ENCODE results near the gene PRKG1. TPM values are rescaled to one million over a fixed set of nuclear protein-coding genes. Genes with fewer than 3 reads are reported as not detected.

PRKG1 gene
- total RNA-seq, 2 experiments from 2014 or later = not detected

- Mint-ChIP-seq H3K27me3 (no peaks in the 10 kb centered on the region), H3K4me3 (peak overlapping the region; percentile 4)
- CTCF ChIA-PET = no interaction called here
These were observed 633.6 kb downstream of the PRKG1 start for GRCh38 chr10:51707821-51708424.

GRCh38 chr10:51708609-51709008 is 634.3 kb downstream of the PRKG1 start:
- ChIA-PET POLR2A (interaction anchor here (0.6 kb wide), 1 partner anchor 136 kb away, joined by 3 read pairs; no protein-coding TSS in a partner anchor), CTCF (interaction anchor here (1.3 kb wide), 1 partner anchor 10 kb away, joined by 3 read pairs; no protein-coding TSS in a partner anchor)
- H3K4me3 Mint-ChIP-seq = no peak overlapping the region
- no peaks in the 10 kb centered on the region for H3K36me3 Mint-ChIP-seq (ENCODE audit: low read depth)
- DNase-seq = no peak
- H3K4me1 Mint-ChIP-seq = peaks cover 38% of the 10 kb centered on the region
- H3K9me3 Mint-ChIP-seq = no peaks in the 10 kb centered on the region
- H3K27me3 Mint-ChIP-seq = no peaks in the 10 kb centered on the region
- peak overlapping the region; percentile 75 for H3K27ac Mint-ChIP-seq

More at GRCh38 chr10:51707821-51708424, 633.6 kb downstream of the PRKG1 start:
- POLR2A ChIA-PET = no interaction called here
- Mint-ChIP-seq H3K27ac (peak overlapping the region; percentile 88), H3K9me3 (no peaks in the 10 kb centered on the region), H3K36me3 (ENCODE audit: low read depth) (no peaks in the 10 kb centered on the region), H3K4me1 (peaks cover 38% of the 10 kb centered on the region)
- no peak for DNase-seq

DNA sequence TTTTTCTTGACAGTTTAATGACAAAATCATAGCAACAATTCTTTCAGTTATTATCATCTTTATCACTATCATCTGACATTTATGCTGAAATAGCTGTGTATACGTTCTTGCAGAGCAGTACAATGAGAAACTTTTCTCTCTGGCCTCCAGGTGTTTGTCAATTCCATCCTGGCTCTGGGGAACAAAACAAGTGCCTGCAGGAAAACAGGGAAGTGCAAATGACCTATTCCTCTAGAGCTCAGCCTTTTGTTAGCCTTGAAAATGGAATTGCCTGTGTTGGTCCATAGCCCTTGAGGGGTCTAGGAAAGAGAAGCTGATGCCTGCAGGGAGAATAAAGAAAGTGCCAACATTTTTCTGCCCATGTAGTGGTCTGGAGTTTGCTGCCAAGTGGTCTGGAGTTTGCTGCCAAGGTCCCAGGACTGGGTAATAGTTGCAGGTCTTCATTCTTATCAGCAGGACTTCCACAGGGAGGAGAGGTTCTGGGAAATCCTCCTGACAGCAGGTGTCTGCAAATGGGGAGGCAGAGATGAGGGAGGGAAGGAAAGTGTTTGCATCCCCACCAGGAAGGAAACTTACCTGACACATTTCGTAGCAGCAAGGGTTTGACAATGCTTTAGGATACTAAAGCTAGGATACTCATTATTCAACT is 635.2 kb downstream of the PRKG1 start:
- no peaks in the 10 kb centered on the region for H3K36me3 Mint-ChIP-seq (ENCODE audit: low read depth)
- no peaks in the 10 kb centered on the region for H3K9me3 Mint-ChIP-seq
- H3K27me3 Mint-ChIP-seq = peaks cover 3% of the 10 kb centered on the region
- H3K27ac Mint-ChIP-seq = no peak overlapping the region
- H3K4me3 Mint-ChIP-seq = no peak overlapping the region
- H3K4me1 Mint-ChIP-seq = peaks cover 38% of the 10 kb centered on the region
- CTCF ChIA-PET = interaction anchor here (1.3 kb wide), 1 partner anchor 11 kb away, joined by 3 read pairs; no protein-coding TSS in a partner anchor
- no peak for DNase-seq
- POLR2A ChIA-PET = no interaction called here

DNA sequence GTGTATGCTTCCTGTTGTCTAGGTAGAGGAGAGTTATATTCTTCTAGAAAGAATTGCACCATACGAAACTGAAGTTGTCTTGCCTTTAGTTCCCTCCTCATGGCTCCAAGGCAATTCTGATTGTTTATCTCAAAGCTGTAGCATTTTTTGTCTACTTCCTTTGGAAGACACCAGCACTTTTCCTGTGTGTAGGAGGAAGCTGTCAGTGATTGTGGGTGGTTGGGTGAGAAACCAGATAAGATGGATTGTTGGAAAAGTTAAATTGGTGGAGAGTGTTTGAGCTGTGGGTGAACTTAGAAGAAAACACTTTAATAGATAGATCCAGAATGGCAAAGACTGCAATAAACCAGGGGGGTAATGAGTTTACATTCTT is 637.2 kb downstream of the PRKG1 start:
- no peaks in the 10 kb centered on the region for H3K36me3 Mint-ChIP-seq (ENCODE audit: low read depth)
- no peak overlapping the region for H3K4me3 Mint-ChIP-seq
- H3K4me1 Mint-ChIP-seq = peaks cover 38% of the 10 kb centered on the region
- no peak for DNase-seq
- ChIA-PET CTCF (interaction anchor here (1.3 kb wide), 1 partner anchor 9 kb away, joined by 3 read pairs; no protein-coding TSS in a partner anchor), POLR2A (no interaction called here)
- no peaks in the 10 kb centered on the region for H3K9me3 Mint-ChIP-seq
- H3K27me3 Mint-ChIP-seq = peaks cover 3% of the 10 kb centered on the region
- no peak overlapping the region for H3K27ac Mint-ChIP-seq

- H3K36me3 Mint-ChIP-seq (ENCODE audit: low read depth) = no peaks in the 10 kb centered on the region
- H3K9me3 Mint-ChIP-seq = no peaks in the 10 kb centered on the region
These were observed 642.7 kb downstream of the PRKG1 start for GRCh38 chr10:51716981-51717380.

DNA sequence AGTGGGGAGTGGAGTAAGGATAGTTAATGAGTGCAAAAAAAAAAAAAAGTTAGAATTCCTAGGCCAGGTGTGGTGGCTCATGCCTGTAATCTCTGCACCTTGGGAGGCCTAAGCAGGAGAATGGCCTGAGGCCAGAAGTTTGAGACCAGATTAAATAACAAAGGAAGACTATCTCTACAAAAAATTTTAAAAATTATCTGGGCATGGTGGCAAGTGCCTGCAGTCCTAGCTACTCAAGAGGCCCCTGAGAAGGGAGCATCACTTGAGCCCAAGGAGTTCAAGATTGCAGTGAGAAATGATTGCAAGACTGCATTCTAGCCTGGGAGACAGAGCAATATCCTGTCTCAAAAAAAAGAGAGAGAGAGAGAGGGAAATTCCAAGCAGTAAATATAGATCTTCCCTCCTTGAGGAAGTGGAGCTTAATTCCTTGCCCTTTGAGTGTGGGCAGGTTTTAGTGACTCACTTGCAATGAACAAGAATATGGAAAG is 644.6 kb downstream of the PRKG1 start:
- Mint-ChIP-seq H3K4me1 (no peaks in the 10 kb centered on the region), H3K9me3 (no peaks in the 10 kb centered on the region), H3K4me3 (no peak overlapping the region), H3K36me3 (ENCODE audit: low read depth) (no peaks in the 10 kb centered on the region), H3K27me3 (peaks cover 9% of the 10 kb centered on the region), H3K27ac (no peak overlapping the region)
- ChIA-PET POLR2A (no interaction called here), CTCF (interaction anchor here (0.7 to 2.1 kb wide), 3 partner anchors 19 to 271 kb away, joined by 3 to 4 read pairs (median 3); no protein-coding TSS in a partner anchor)
- DNase-seq = no peak

More at GRCh38 chr10:51716981-51717380, 642.7 kb downstream of the PRKG1 start:
- H3K4me1 Mint-ChIP-seq = no peaks in the 10 kb centered on the region
- ChIA-PET POLR2A (no interaction called here), CTCF (no interaction called here)
- no peak overlapping the region for H3K4me3 Mint-ChIP-seq
- H3K27ac Mint-ChIP-seq = no peak overlapping the region
- H3K27me3 Mint-ChIP-seq = peaks cover 9% of the 10 kb centered on the region
- DNase-seq = no peak

- Mint-ChIP-seq H3K27ac (no peak overlapping the region), H3K4me1 (no peaks in the 10 kb centered on the region), H3K36me3 (ENCODE audit: low read depth) (no peaks in the 10 kb centered on the region), H3K27me3 (peaks cover 7% of the 10 kb centered on the region), H3K4me3 (no peak overlapping the region), H3K9me3 (no peaks in the 10 kb centered on the region)
- ChIA-PET POLR2A (no interaction called here), CTCF (no interaction called here)
- DNase-seq = no peak
These were observed 649.8 kb downstream of the PRKG1 start for GRCh38 chr10:51724038-51724437.

GRCh38 chr10:51729822-51730555 is 655.7 kb downstream of the PRKG1 start:
- no peaks in the 10 kb centered on the region for H3K9me3 Mint-ChIP-seq
- H3K4me1 Mint-ChIP-seq = no peaks in the 10 kb centered on the region
- DNase-seq = no peak
- H3K36me3 Mint-ChIP-seq (ENCODE audit: low read depth) = no peaks in the 10 kb centered on the region
- H3K27ac Mint-ChIP-seq = no peak overlapping the region
- ChIA-PET POLR2A (no interaction called here), CTCF (interaction anchor here (0.6 kb wide), 1 partner anchor 175 kb away, joined by 3 read pairs; no protein-coding TSS in a partner anchor)
- peaks cover 2% of the 10 kb centered on the region for H3K27me3 Mint-ChIP-seq
- H3K4me3 Mint-ChIP-seq = no peak overlapping the region

- no peak for DNase-seq
- no peaks in the 10 kb centered on the region for H3K36me3 Mint-ChIP-seq (ENCODE audit: low read depth)
- ChIA-PET POLR2A (no interaction called here), CTCF (no interaction called here)
- H3K27ac Mint-ChIP-seq = no peak overlapping the region
- H3K4me1 Mint-ChIP-seq = no peaks in the 10 kb centered on the region
- no peak overlapping the region for H3K4me3 Mint-ChIP-seq
- no peaks in the 10 kb centered on the region for H3K9me3 Mint-ChIP-seq
- H3K27me3 Mint-ChIP-seq = peaks cover 2% of the 10 kb centered on the region
These were observed 658.8 kb downstream of the PRKG1 start for GRCh38 chr10:51733057-51733456.

DNA sequence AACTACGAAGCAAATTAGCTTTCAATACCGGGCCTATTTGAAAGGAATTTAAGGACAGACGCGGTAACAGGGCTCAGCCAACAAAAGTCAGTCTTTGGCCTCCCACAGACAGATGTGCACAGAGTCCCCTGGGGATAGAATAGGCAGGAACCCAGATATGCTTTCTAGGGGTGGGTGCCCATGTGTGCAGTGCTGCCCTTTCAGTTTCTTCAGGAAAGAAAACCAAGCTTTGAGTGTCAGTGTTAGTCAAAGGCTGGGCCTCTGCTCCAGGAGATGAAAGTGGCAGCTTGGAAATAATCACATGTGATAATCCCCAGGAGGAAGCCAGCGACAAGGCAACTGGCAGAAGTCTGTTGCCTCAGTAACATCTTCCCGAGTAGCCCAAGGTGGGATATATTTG is 668.9 kb downstream of the PRKG1 start:
- no peak for DNase-seq
- peaks cover 5% of the 10 kb centered on the region for H3K27me3 Mint-ChIP-seq
- no peak overlapping the region for H3K27ac Mint-ChIP-seq
- no peaks in the 10 kb centered on the region for H3K36me3 Mint-ChIP-seq (ENCODE audit: low read depth)
- no peaks in the 10 kb centered on the region for H3K4me1 Mint-ChIP-seq
- no peak overlapping the region for H3K4me3 Mint-ChIP-seq
- ChIA-PET CTCF (no interaction called here), POLR2A (no interaction called here)
- no peaks in the 10 kb centered on the region for H3K9me3 Mint-ChIP-seq

DNA sequence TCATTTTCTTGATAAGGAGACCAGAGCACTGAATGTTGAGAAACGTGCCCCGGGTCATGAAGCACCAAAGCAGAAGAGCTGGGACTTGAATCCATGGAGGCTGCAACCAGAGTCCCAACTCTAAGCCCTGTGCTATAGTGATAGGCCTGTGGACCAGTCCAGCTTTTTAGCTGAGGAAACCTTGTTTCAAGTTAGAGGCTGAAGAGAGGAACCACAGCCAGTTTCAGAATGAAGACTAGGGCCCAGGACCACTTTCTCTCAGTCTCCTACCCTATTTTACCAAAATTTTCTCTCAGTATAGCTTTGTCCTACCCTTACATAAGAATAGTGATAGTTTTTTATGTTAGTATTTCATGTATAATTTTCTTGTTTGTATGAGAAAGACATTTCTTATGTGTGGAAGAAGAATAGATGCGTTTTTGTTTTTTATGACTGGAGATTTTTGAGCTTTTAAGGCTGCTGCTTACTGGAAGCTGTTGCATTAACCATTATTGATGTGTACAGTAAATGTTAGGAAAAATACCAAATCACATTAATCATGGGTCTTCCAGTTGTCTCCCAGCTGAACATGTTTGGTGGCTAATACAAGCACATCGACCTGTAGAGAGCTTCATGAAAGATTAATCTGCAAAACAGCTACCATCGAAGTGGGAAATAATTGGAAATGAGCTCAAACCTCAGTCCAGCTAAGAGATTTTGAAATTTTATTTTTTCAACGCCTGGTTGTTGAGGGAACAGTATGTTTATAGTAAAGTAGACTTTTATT is 670.1 kb downstream of the PRKG1 start:
- ChIA-PET CTCF (no interaction called here), POLR2A (no interaction called here)
- no peaks in the 10 kb centered on the region for H3K4me1 Mint-ChIP-seq
- DNase-seq = no peak
- H3K36me3 Mint-ChIP-seq (ENCODE audit: low read depth) = no peaks in the 10 kb centered on the region
- H3K27me3 Mint-ChIP-seq = peaks cover 5% of the 10 kb centered on the region
- H3K9me3 Mint-ChIP-seq = no peaks in the 10 kb centered on the region
- no peak overlapping the region for H3K4me3 Mint-ChIP-seq
- no peak overlapping the region for H3K27ac Mint-ChIP-seq

DNA sequence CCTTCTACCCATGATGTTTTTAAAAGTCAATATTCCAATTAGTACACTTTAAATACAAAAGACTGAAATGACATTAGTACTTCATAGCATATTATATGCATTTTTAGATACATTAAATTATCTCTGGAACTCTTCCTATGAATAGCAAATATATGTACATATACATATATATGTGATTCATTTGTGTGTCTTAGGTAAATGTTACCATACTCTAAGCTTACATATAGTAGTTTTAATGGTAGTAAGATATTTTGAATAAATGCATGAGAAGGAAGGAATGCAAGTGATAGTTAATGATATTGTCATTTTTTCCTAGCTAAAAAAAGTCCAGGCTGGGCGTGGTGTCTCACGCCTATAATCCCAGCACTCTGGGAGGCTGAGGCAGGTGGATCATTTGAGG is 671.1 kb downstream of the PRKG1 start:
- Mint-ChIP-seq H3K9me3 (no peaks in the 10 kb centered on the region), H3K4me1 (no peaks in the 10 kb centered on the region)

More for the DNA sequence above, 671.1 kb downstream of the PRKG1 start:
- H3K27ac Mint-ChIP-seq = no peak overlapping the region
- H3K4me3 Mint-ChIP-seq = no peak overlapping the region
- H3K27me3 Mint-ChIP-seq = peaks cover 5% of the 10 kb centered on the region
- ChIA-PET POLR2A (no interaction called here), CTCF (no interaction called here)
- H3K36me3 Mint-ChIP-seq (ENCODE audit: low read depth) = no peaks in the 10 kb centered on the region
- no peak for DNase-seq

Measured in activated CD4-positive, alpha-beta T cell treated with anti-CD3 and anti-CD28 coated beads, Interleukin-2, amount 10 ng/mL, durations not matched to agents 7 days and 5 days (primary cell).